Fibroblast of skin of right biceps (primary cell): ENCODE results near the gene CYB5D1.

Experiments used
- DNase-seq: peaks from one replicate; pipeline ENCODE4 v3.0.0-alpha.2; 2013

CYB5D1 gene

DNA sequence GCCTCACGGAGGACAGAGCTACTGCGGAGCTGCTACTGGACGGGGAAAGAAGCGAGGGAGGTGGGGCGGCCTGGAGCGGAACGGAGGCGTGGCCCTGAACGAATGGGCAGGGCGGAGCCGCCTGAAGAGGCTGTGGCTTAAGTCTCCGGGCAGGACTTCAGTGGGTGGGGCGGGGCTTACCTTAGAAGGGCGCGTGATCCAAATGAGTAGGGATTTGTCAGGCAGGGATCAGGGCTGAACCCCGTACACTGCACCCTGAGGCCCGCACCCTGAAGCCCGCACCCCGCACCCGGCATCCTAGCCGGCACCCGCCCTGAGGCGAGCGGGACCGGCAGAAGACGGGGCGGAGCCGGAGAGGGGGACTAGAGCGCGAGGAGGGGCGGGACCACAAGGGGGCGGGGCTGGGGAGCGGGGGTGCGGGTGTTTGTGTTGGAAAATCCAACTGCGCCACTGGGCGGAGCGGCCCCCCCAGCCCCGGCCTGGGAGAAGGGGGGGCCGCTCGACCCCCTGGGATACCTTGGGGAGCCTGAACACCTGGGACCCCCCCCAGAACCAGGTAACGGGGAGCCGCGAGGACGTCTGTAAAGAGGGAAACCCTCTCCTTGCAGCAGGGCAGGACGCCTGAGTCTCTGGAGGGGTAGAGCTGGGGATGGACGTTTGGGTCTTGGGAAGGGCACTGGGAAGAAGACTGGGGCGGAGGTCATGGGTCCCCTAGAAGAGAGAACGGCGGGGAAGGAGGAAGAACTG, 23.8 kb upstream of the CYB5D1 start, which contains the start of gene KDM6B:
KDM6B (plus strand) TSS at position 423 of the 747 bp plus-strand sequence. CDS start 11,338 bp downstream, outside the sequence.
- peak; percentile 86 for DNase-seq

DNA sequence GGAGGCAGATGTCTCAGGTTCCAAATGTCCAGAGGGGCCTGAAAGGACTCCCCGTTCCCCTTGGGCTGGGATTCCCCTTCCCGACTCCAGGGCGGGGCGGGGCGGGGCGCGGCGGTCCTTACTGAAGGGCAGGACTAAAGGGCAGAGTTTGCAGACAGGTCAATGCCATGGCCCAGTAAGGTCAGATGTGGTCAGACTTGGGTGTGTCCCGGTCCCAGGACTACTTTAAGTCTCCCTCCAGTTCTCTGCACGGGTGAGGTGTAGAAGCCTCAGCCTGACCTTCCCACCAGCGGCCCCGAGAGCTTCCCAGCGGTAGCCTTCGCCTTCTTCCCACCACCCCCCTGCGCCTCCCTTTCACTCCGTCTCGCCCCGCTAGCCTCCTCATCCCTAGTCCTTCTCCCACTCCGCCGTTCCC, 23.3 kb upstream of the CYB5D1 start:
- DNase-seq, result no peak

DNA sequence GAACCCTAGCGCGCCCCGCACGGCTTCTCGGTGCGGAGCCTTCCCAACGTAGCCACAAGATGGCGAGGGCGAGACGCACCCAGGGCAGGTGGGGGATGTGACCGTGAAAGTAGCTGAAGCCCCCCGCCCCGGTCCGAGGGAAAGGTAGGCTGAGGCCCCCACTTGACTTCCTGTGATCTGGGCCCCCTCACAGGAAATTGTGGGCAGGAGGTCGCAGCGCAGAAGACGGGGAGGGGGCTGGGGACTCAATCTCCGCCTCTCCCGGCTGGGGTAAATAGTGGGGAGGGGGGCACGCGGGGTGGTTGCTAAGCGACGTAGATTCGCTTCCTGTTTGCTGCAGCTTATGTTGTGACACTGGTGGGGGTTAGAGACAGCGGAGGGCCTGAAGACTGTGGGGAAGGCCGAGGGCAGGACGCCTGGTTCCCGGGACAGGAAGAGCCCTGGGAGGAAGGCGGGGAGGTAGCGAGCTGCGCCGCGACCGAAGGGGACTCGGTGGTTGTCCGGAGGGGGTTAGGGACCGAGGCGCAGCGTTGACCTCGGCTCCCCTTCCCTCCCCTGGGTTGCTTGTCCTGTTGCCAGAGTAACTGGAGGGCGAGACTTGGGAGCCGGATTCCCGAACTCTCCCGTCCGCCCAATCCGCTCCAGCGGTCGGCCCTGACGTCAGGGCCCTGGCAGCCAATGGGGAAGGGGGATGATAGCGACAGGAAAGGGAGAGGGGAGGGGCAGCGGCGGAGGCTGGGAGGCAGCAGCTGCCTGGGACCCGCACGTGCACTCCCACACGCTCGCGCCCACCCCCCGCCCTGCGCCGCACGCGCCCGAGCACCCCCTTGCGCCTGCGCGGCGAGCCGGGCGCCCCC, 22.6 kb upstream of the CYB5D1 start:
- peak; percentile 99 for DNase-seq

GRCh38 chr17:7835814-7836595, 21.8 kb upstream of the CYB5D1 start:
- DNase-seq, result peak; percentile 69

DNA sequence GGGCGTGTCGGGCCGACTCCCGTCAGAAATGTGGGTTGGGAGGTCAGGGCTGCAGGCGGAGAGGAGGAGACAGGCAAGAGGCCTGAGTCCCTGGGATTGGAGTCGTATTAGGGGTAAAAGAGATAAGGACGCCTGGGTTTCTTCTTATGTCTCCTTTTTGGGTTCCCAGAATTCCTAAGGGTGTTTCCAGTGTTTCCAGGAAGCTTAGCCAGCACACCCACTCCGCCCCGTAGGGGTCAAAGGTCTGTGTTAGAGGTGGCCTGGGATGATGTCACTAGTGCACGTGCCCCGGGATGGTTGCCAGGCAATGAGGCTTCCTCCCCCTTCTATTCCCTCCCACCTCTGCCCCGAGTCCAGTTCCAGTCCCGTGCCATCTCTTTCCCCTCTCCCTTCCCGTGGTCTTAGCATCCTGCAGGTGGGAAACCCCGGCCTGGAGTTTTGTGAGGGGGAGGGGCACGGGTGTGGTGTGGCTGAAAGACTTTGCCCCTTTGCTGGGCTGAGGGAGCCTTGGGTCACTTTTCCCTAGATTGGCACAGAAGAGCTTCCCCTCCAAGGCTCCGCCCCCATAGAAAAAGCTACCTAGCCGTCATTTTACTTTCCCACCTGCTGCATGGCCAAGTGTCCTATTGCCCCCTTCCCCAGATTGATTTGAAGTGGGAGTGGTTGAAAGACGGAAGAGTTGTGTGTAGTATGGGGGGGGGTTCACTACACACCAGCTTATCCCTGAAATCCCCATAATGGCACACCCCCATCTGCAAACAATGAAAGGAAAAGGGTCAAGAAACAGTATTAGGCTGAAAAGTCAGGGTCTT, 21.0 kb upstream of the CYB5D1 start:
- DNase-seq, result peak; percentile 93

GRCh38 chr17:7837408-7838088, 20.3 kb upstream of the CYB5D1 start:
- DNase-seq, result no peak

DNA sequence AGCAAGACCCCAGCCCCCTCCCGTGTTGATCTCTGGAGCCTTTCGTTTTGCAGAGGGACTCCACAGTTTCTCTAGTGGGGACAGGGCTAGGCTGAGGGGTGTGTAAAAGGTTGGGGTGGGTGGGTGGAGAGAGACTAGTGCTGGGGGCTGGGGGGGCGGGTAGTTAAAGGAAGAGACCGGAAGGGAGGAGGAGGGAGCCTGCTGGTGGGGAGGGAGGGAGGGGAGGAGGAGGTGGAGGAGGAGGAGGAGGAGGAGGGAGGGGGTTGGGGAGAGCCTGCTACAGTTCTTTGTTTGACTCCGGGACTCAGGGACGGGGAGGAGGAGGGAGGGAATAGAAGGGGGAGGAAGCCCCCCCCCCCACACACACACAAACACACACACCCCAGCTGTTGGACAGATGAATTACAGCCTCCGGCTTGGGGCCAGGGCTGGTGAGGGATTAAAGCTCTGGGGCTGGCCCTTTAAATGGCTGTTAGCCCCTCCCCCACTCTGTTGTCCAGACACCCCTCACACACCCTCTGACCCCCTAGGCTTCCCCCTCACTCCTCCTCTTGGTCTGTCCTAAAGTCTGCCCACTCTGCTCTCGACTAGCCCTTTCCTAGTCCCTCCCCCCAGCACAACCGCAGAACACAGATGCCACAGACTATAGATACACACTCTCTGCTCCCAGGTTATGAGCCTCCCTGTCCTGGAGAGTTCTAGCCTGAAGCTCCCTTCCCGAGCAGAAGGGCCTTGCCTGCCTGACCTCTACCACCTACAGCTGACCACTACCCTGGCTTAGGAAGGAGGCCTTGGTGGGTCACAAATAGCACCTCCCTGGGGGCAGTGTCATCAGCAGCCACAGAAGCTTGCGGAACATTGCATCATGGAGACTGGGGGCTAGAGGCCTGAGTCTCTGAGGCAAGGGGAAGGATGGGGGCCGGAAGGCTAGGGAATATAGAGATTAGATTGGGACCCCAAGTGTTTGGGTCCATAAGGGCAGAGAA, 19.4 kb upstream of the CYB5D1 start:
- peak; percentile 87 for DNase-seq

GRCh38 chr17:7839190-7839875, 18.5 kb upstream of the CYB5D1 start:
- no peak for DNase-seq

- peak; percentile 61 for DNase-seq
These were observed 17.9 kb upstream of the CYB5D1 start for GRCh38 chr17:7839876-7840261.

- no peak for DNase-seq
These were observed 17.4 kb upstream of the CYB5D1 start for GRCh38 chr17:7840441-7840840.

GRCh38 chr17:7840875-7841274, 16.9 kb upstream of the CYB5D1 start:
- DNase-seq, result no peak

DNA sequence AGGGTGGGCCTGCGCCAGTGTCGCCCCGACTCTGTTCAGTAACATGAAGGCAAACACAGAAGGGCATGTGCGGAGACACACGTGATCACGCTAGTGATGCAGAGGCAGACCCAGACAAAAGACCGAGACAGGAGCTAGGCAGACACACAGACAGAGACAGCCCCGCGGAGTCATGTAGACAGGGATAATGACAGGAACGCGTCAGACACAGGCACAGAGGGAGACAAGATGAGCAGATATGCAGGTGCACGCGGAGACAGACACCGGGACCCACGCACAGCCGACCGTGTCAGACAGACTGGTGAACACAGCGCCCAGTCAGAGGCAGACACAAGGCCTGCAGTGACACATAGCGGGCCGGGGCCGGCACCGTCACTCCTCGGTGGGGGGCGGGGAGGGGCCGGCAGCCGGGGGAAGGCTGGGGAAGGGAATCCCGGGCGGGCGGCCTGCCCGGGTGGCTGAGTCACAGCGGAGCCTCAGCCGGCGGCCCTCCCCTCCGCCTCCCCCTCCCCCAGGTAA, 16.3 kb upstream of the CYB5D1 start:
- DNase-seq, result peak; percentile 95

- peak; percentile 90 for DNase-seq
These were observed 15.9 kb upstream of the CYB5D1 start for GRCh38 chr17:7841915-7842379.

DNA sequence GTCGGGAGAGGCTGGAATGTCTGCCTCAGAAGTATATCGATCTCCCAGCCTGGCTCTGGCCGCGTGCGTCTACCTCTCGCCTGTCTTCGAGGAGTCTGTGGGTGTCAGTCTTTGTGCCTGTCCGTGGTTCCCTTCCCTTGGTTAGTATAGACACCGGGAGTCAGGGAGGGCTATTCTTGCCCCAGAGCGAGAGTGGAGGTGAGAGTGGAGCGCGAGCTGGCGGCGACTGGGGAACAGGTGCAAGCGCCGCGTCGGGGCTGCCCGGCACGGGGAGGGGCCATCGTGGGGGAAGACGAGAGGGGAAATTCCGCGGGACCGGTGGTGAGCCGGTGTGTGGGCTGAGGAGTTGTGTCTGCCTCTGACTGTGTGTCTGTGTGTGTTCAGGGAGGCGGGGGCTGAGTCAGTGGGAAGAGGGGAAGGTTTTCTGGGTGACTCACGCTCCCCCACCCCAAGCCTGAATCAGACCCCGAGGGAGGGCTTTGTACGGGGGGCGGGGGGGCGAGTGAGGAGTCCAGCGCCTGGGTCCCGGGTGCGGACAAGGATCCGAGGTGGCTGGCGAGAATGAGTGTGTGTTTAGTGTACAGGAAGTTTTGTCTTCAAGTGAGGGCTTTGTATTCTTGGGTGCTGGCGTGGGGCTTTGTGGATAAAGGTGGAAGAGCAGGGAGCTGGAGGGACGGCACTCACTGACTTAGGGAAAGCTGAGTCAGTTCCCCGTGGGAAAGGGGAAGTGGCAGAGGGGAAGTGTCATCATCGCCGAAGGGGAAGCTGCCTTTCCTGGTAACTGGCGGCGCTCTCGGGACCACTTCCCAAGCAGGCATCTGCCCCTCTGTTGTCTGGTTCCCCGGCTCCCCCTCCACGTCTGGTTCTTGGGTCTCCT, 15.2 kb upstream of the CYB5D1 start:
- DNase-seq, result peak; percentile 96

DNA sequence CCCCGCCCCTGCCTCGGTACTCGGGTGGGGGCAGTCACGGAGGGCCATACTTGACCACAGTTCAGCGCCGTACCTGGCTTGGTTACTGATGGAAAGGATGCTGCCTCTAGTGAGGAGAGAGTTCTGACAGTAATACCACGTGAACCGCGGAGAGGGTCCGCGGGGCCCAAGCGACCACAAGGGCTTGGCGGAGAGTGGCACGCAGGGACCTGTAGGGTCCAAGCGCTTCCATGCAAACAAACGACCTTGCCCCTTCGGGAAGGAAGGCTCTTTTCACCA, 14.6 kb upstream of the CYB5D1 start:
- DNase-seq, result no peak

- DNase-seq, result peak; percentile 84
These were observed 14.1 kb upstream of the CYB5D1 start for GRCh38 chr17:7843536-7844291.

- peak; percentile 93 for DNase-seq
These were observed 13.3 kb upstream of the CYB5D1 start for GRCh38 chr17:7844292-7845154.
